Endothelial cell of umbilical vein (primary cell): ENCODE data around the gene PARS2. TPM values are rescaled to one million over a fixed set of nuclear protein-coding genes. Genes with fewer than 3 reads are reported as not detected.

ENCODE experiments used
- BruUV-seq: library from RNA; stranded (reverse); fragments of 400-500 nt; replicated peaks from 2 replicates; lab custom pipeline; 2021; lab: Mats Ljungman, UMichigan
- CTCF ChIA-PET: fragments of 300-600, 350-600 bp; sonication (Branson Sonifier 250); formaldehyde crosslinking; loops from one replicate; lab custom pipeline; 2021; ENCODE audit warnings: antibody characterized with exemption, inconsistent platforms; lab: Charles Lee
- POLR2A ChIA-PET: fragments of 300-600, 350-600 bp; sonication (Branson Sonifier 250); formaldehyde crosslinking; loops from one replicate; lab custom pipeline; 2021; ENCODE audit warnings: antibody characterized with exemption, inconsistent platforms; lab: Charles Lee
- DNase-seq: peaks from one replicate; pipeline ENCODE4 v3.0.0-alpha.2; 2011; ENCODE audit warnings: low read depth, low spot score
- FAIRE-seq: peaks from 2 replicates; lab custom pipeline; 2011; peaks lifted over from hg19 to GRCh38; lab: Jason Lieb, UNC
- H2AFZ ChIP-seq: 2 replicates; pipeline ENCODE4 v1.6.0; 2012; ENCODE audit warnings: low read depth, low read length, control low read depth, inconsistent platforms
- H3K27ac ChIP-seq: 2 replicates; pipeline ENCODE4 v1.5.1; 2011; ENCODE audit warnings: low read depth, mild to moderate bottlenecking, control low read depth, low read length, moderate library complexity; ENCODE audit not compliant: insufficient read depth
- H3K27me3 ChIP-seq, 2 experiments: 2 replicates each; pipeline versions ENCODE4 v1.6.0 to v1.6.1; 2011; ENCODE audit warnings: low read length in 2 of 2, mixed read lengths in 1 of 2; ENCODE audit not compliant: control insufficient read depth in 2 of 2, insufficient read depth in 2 of 2
- H3K36me3 ChIP-seq, 2 experiments: 2 replicates in 1 of 2; 3 replicates in 1 of 2; pipeline ENCODE4 v1.5.1; 2011; ENCODE audit warnings: low read length in 2 of 2, mild to moderate bottlenecking in 1 of 2, moderate library complexity in 1 of 2; ENCODE audit not compliant: control insufficient read depth in 2 of 2, insufficient read depth in 2 of 2; ENCODE audit errors: extremely low read depth in 1 of 2
- H3K4me1 ChIP-seq: 3 replicates; pipeline ENCODE4 v1.5.1; 2011; ENCODE audit warnings: mild to moderate bottlenecking, low read length; ENCODE audit not compliant: control insufficient read depth, insufficient read depth; ENCODE audit errors: extremely low read depth
- H3K4me2 ChIP-seq: 2 replicates; pipeline ENCODE4 v1.6.1; 2011; ENCODE audit warnings: low read length, control low read depth, mixed read lengths; ENCODE audit not compliant: insufficient read depth
- H3K4me3 ChIP-seq, 3 experiments: fragments of 200-600 bp in 1 of 3; sonication (generic), shearing (Covaris generic) in 1 of 3; replicated peaks in 1 of 3; 2 replicates each; pipeline ENCODE4 v1.5.1; 2011 to 2016; ENCODE audit warnings: control low read depth in 3 of 3, low read length in 3 of 3, mild to moderate bottlenecking in 2 of 3, inconsistent platforms in 1 of 3, low read depth in 1 of 3, moderate library complexity in 1 of 3; ENCODE audit not compliant: insufficient read depth in 1 of 3
- H3K79me2 ChIP-seq: 2 replicates; pipeline ENCODE4 v1.6.0; 2012; ENCODE audit warnings: low read length, inconsistent platforms; ENCODE audit not compliant: control insufficient read depth, insufficient read depth
- H3K9ac ChIP-seq: replicated peaks from 2 replicates; pipeline ENCODE3; 2011; ENCODE audit warnings: low read length, control low read depth; ENCODE audit not compliant: insufficient read depth; ENCODE audit errors: extremely low read depth
- H3K9me1 ChIP-seq: replicated peaks from 3 replicates; pipeline ENCODE4 v1.6.0; 2011; ENCODE audit warnings: mild to moderate bottlenecking, low read length; ENCODE audit not compliant: control insufficient read depth, insufficient read depth; ENCODE audit errors: extremely low read depth
- H3K9me3 ChIP-seq: replicated peaks from 2 replicates; pipeline ENCODE4 v1.5.1; 2012; ENCODE audit warnings: low read length, inconsistent platforms; ENCODE audit not compliant: control insufficient read depth, insufficient read depth
- H4K20me1 ChIP-seq: replicated peaks from 2 replicates; pipeline ENCODE3; 2011; ENCODE audit warnings: mild to moderate bottlenecking, low read length; ENCODE audit not compliant: control insufficient read depth, insufficient read depth; ENCODE audit errors: extremely low read depth
- CTCF ChIP-seq, 2 donors: IDR thresholded peaks; 1 replicate in 1 of 2; 2 replicates in 1 of 2; pipeline ENCODE4 v1.5.1; 2011; ENCODE audit warnings: low read length in 2 of 2, mild to moderate bottlenecking in 2 of 2, moderate library complexity in 2 of 2, control low read depth in 1 of 2, inconsistent platforms in 1 of 2, low read depth in 1 of 2; ENCODE audit not compliant: insufficient read depth in 1 of 2; ENCODE audit errors: extremely low read depth in 1 of 2
- EZH2 ChIP-seq: IDR thresholded peaks from 2 replicates; pipeline ENCODE4 v1.6.1; 2012; ENCODE audit warnings: borderline replicate concordance, low read depth, mild to moderate bottlenecking, moderate library complexity, low read length, inconsistent platforms; ENCODE audit not compliant: severe bottlenecking
- FOS ChIP-seq: IDR thresholded peaks from 2 replicates; pipeline ENCODE4 v1.6.1; 2011; ENCODE audit warnings: mild to moderate bottlenecking, low read length, moderate library complexity, borderline replicate concordance; ENCODE audit not compliant: insufficient read depth
- GATA2 ChIP-seq: IDR thresholded peaks from 2 replicates; pipeline ENCODE4 v1.7.0; 2011; ENCODE audit warnings: low read depth, mild to moderate bottlenecking, moderate library complexity, mixed read lengths, low read length; ENCODE audit not compliant: insufficient read length, insufficient read depth
- MAX ChIP-seq: IDR thresholded peaks from 2 replicates; pipeline ENCODE4 v1.6.1; 2011; ENCODE audit not compliant: insufficient read depth, insufficient read length
- MYC ChIP-seq: IDR thresholded peaks from one replicate; pipeline ENCODE4 v1.6.1; 2011; ENCODE audit warnings: mild to moderate bottlenecking, low read depth, low read length
- POLR2A ChIP-seq: IDR thresholded peaks from 2 replicates; pipeline ENCODE4 v1.6.1; 2012; ENCODE audit warnings: low read depth, mild to moderate bottlenecking, control low read depth, low read length
- POLR2AphosphoS5 ChIP-seq: IDR thresholded peaks from 2 replicates; pipeline ENCODE4 v1.6.1; 2012; ENCODE audit warnings: low read depth, mild to moderate bottlenecking, control low read depth, low read length, moderate library complexity; ENCODE audit not compliant: insufficient read depth
- dilution Hi-C: fragments of 300-500 bp; cut with MboI; formaldehyde crosslinking; loops from one replicate; pipeline ENCODE4 v1.15.0; 2019; ENCODE audit warnings: low sequenced_read_pairs; ENCODE audit not compliant: extremely low pct_ligation_motif_present
- intact Hi-C: fragments of 100-400 bp; cut with micrococcal nuclease; formaldehyde crosslinking; loops from one replicate; pipeline ENCODE4 v1.10.0; 2022
- polyA plus RNA-seq, 4 experiments: library from polyadenylated mRNA; depleted of rRNA in 3 of 4; stranded (reverse) in 3 of 4; unstranded in 1 of 4; fragments of >200 nt; gene quantifications; 2 replicates each; pipeline versions ENCODE4 v1.2.1 to v1.2.3, GENCODE V29; 2011 to 2012; ENCODE audit warnings: missing spikeins in 1 of 4
- total RNA-seq: library from RNA; stranded (reverse); gene quantifications from 2 replicates; pipeline ENCODE4 v1.2.3, GENCODE V29; 2021

Gene PARS2
- total and polyA plus RNA-seq, 2 donors (not counting 3 experiments of a cell fraction or from before 2014, with no cell fraction given): 2.0 to 3.8 TPM

DNA sequence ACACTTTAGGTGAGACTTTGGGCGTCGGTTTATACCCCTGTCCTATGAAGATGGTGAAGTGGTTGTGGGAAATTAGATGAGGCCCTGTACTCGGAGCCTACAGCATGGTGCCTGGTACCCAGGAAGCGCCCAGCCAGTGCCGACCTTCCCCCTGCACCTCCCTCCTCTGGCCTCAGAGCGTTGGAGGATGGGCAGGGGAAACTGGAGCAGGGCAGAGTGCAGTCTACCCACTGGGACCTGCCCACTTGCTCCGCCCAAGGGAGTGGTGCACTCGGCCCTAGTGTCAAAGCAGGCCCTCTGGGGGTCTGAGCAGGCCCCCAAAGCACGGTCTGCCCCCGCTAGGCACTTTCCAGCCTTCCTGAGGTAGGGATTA is 49.8 kb upstream of the PARS2 start:
- dilution Hi-C loops (no loop called here), intact Hi-C loops (loop anchor here (5.0 kb wide), 1 partner anchor 952 kb away; no protein-coding TSS in a partner anchor)
- no peak overlapping the region for H3K4me3 ChIP-seq
- FAIRE-seq (no peak), DNase-seq (no peak)
- H3K4me2 ChIP-seq: no peak overlapping the region
- H3K4me1 ChIP-seq: no peaks in the 10 kb centered on the region
- H3K9ac ChIP-seq: no peak overlapping the region
- H3K27ac ChIP-seq: no peak overlapping the region
- H4K20me1 ChIP-seq: no peaks in the 10 kb centered on the region
- POLR2A ChIA-PET: no interaction called here
- no peaks in the 10 kb centered on the region for H3K36me3 ChIP-seq
- no peak for TF ChIP-seq MAX
- TF ChIP-seq CTCF (IDR thresholded peaks at IDR 0.05; ENCODE audit: extremely low read depth in 1 of 2, insufficient read depth in 1 of 2, low read depth in 1 of 2, low read length in 2 of 2): no peak
- TF ChIP-seq POLR2AphosphoS5: no peak
- TF ChIP-seq FOS: no peak
- no peak for TF ChIP-seq EZH2
- TF ChIP-seq MYC: no peak
- no peak for TF ChIP-seq GATA2
- TF ChIP-seq POLR2A: no peak
- no peaks in the 10 kb centered on the region for H3K27me3 ChIP-seq
- CTCF ChIA-PET: interaction anchor here (1.0 kb wide), 1 partner anchor 953 kb away, joined by 5 read pairs; no protein-coding TSS in a partner anchor
- H3K79me2 ChIP-seq: no peaks in the 10 kb centered on the region
- H2AFZ ChIP-seq: no peak overlapping the region
- BruUV-seq: no TSS peak
- H3K9me3 ChIP-seq: no peaks in the 10 kb centered on the region
- H3K9me1 ChIP-seq: no peaks in the 10 kb centered on the region
